OCI-LY1 (cell line): ENCODE results near the gene HTN1.

Source experiments
- EZH2 ChIP-seq: fragments of 200-600 bp; sonication (generic), shearing (Covaris generic); IDR thresholded peaks from 2 replicates; pipeline ENCODE4 v1.8.0; 2017; ENCODE audit warnings: borderline replicate concordance, mixed run types, mild to moderate bottlenecking, antibody characterized with exemption, low read length, moderate library complexity, mixed read lengths
- TF ChIP-seq, protein P1 (sequence below): fragments of 200-600 bp; sonication (generic), shearing (Covaris generic); IDR thresholded peaks from 2 replicates; pipeline ENCODE4 v1.5.1; 2017; ENCODE audit warnings: mild to moderate bottlenecking, antibody characterized with exemption, low read length, moderate library complexity, mixed read lengths

DNA sequence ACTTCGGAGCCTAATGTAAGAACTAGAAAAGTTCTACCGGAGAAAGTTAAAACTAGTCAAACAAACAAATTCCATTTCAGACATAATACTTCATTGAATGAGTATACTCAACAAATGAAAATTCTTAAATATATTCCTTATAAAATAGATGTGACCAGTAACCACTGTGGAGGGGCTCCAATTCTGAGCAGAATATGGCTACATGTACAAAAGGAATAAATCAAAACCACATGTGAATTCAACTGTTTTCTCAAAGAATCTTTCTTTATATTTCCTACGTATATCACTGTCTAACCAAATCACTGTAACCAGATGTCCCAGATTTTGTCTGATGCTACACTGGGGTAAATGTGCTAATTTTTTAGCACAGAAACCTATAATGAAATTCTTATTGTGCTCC is 49.0 kb downstream of the HTN1 start:
- TF ChIP-seq, protein P1, sequence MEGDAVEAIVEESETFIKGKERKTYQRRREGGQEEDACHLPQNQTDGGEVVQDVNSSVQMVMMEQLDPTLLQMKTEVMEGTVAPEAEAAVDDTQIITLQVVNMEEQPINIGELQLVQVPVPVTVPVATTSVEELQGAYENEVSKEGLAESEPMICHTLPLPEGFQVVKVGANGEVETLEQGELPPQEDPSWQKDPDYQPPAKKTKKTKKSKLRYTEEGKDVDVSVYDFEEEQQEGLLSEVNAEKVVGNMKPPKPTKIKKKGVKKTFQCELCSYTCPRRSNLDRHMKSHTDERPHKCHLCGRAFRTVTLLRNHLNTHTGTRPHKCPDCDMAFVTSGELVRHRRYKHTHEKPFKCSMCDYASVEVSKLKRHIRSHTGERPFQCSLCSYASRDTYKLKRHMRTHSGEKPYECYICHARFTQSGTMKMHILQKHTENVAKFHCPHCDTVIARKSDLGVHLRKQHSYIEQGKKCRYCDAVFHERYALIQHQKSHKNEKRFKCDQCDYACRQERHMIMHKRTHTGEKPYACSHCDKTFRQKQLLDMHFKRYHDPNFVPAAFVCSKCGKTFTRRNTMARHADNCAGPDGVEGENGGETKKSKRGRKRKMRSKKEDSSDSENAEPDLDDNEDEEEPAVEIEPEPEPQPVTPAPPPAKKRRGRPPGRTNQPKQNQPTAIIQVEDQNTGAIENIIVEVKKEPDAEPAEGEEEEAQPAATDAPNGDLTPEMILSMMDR, result no peak
- TF ChIP-seq EZH2, result no peak
